Activated CD8-positive, alpha-beta T cell treated with anti-CD3 and anti-CD28 coated beads for 36 hours (primary cell): ENCODE results near the gene SMIM3. TPM values are rescaled to one million over a fixed set of nuclear protein-coding genes. Genes with fewer than 3 reads are reported as not detected.

Experiments
- ATAC-seq: fragments of 200-7000 bp; cut with Tn5 transposase; one replicate; pipeline ENCODE4 v1.10.0; 2021; ENCODE audit warnings: mild to moderate bottlenecking, moderate library complexity
- CTCF ChIA-PET: fragments of 350-600 bp; sonication (Branson Sonifier 250); formaldehyde crosslinking; loops from one replicate; lab custom pipeline; 2021; ENCODE audit warnings: antibody characterized with exemption; lab: Charles Lee
- POLR2A ChIA-PET: fragments of 350-600 bp; sonication (Branson Sonifier 250); formaldehyde crosslinking; loops from one replicate; lab custom pipeline; 2021; ENCODE audit warnings: antibody characterized with exemption; lab: Charles Lee
- DNase-seq: peaks from one replicate; pipeline ENCODE4 v3.0.0-alpha.2; 2020
- H3K27ac Mint-ChIP-seq: one replicate; pipeline ENCODE4 v1.8.0; 2021; ENCODE audit warnings: mild to moderate bottlenecking, mixed read lengths
- H3K27me3 Mint-ChIP-seq: one replicate; pipeline ENCODE4 v1.8.0; 2021; ENCODE audit warnings: mixed read lengths
- H3K36me3 Mint-ChIP-seq: one replicate; pipeline ENCODE4 v1.8.0; 2021; ENCODE audit warnings: low read depth, mixed read lengths
- H3K4me1 Mint-ChIP-seq: one replicate; pipeline ENCODE4 v1.8.0; 2021; ENCODE audit warnings: low read depth, mixed read lengths
- H3K4me3 Mint-ChIP-seq: one replicate; pipeline ENCODE4 v1.8.0; 2021; ENCODE audit warnings: mild to moderate bottlenecking, moderate library complexity, mixed read lengths
- H3K9me3 Mint-ChIP-seq: one replicate; pipeline ENCODE4 v1.8.0; 2021; ENCODE audit warnings: mixed read lengths
- intact Hi-C: fragments of 100-400 bp; cut with micrococcal nuclease; formaldehyde crosslinking; loops from one replicate; pipeline ENCODE4 v1.10.0; 2022
- total RNA-seq, 2 experiments: library from RNA; stranded (reverse); gene quantifications; one replicate each; pipeline ENCODE4 v1.2.3, GENCODE V29; 2021
- TF ChIP-seq, protein P1 (sequence below): fragments of 200-600 bp; IDR thresholded peaks from one replicate; pipeline ENCODE4 v1.8.0; 2022; ENCODE audit warnings: antibody characterized with exemption, mild to moderate bottlenecking

Gene SMIM3
- total RNA-seq, 2 experiments from 2014 or later = 8.6 to 8.8 TPM

DNA sequence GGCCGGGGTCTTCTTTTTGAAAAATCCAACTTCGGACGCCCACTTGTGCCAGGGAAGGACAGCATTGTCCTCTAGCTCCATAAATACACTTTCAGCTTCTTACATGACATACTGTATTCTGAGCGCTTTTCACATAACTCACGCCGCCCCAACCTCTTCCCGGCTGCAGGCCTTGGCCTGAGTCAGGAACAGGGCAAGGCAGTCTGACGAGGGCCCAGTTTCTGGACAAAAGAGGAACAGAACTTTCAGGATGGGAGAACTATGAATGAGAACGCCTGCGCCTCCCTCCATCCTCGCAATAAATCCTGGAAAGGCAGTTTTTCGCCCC, 20.4 kb upstream of the SMIM3 start:
- Mint-ChIP-seq H3K9me3 (no peaks in the 10 kb centered on the region), H3K27me3 (peaks cover 3% of the 10 kb centered on the region), H3K27ac (no peak overlapping the region), H3K4me1 (peaks cover 38% of the 10 kb centered on the region), H3K4me3 (no peak overlapping the region), H3K36me3 (peaks cover 34% of the 10 kb centered on the region)
- intact Hi-C loops = loop anchor here (10.0 kb wide), 1 partner anchor 753 kb away; the partner anchor contains the start of genes HMGXB3 and TIGD6
- DNase-seq = peak; percentile 20
- CTCF ChIA-PET = interaction anchor here (0.9 to 5.1 kb wide), 6 partner anchors 21 to 102 kb away, joined by 3 to 29 read pairs (median 4); partner anchors contain the start of genes IRGM, RBM22 and SMIM3
- POLR2A ChIA-PET = interaction anchor here (1.0 to 2.6 kb wide), 7 partner anchors 20 to 88 kb away, joined by 3 to 9 read pairs (median 3); partner anchors contain the start of genes IRGM and SMIM3
- TF ChIP-seq, protein P1, sequence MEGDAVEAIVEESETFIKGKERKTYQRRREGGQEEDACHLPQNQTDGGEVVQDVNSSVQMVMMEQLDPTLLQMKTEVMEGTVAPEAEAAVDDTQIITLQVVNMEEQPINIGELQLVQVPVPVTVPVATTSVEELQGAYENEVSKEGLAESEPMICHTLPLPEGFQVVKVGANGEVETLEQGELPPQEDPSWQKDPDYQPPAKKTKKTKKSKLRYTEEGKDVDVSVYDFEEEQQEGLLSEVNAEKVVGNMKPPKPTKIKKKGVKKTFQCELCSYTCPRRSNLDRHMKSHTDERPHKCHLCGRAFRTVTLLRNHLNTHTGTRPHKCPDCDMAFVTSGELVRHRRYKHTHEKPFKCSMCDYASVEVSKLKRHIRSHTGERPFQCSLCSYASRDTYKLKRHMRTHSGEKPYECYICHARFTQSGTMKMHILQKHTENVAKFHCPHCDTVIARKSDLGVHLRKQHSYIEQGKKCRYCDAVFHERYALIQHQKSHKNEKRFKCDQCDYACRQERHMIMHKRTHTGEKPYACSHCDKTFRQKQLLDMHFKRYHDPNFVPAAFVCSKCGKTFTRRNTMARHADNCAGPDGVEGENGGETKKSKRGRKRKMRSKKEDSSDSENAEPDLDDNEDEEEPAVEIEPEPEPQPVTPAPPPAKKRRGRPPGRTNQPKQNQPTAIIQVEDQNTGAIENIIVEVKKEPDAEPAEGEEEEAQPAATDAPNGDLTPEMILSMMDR = no peak
- ATAC-seq = peak; percentile 7

DNA sequence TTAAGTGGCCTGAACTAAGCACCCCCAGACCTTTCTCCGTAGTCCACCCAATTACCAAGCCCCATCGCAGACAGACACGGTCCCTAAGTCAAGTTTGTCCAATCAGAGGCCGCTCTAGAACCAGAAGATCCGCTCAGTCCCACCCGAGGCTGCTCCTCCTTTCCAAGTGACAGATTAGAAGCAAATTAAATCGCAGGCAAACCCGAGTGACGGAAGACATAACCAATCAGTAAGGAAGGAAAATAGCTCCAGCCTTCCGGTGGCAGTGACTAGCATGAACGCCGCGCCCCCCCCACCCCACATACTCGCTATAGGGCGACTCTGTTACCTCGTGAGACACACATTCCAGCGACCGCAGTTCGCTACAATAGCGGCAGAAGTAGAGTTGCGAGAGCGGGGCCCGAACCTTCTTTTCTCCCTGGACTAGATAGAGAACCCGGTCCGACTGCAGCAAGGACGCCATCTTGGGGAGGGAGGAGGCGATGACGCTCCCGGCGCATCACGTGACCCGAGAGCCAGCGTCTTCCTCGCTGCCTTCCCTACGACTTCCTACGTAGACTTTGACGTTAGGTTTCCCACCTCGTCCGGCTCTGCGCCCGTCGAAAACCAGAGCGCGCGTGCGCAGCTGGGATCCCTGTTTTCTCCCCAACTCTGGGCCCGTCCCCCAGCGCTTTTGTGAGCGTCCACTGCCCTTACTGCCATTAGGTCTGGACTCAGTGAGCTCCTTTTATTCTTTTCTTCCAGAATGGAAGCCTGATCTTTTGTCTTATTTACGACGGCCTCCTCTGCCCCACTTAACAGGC, 19.8 kb upstream of the SMIM3 start, which contains the start of gene DCTN4:
DCTN4 (minus strand) TSS at position 487 of the 803 bp plus-strand sequence; CDS start at position 463, 24 bp downstream.
- H3K36me3 Mint-ChIP-seq = peaks cover 28% of the 10 kb centered on the region
- H3K27ac Mint-ChIP-seq = no peak within 1 kb of the TSS
- intact Hi-C loops = loop anchor here (10.0 kb wide), 1 partner anchor 754 kb away; the partner anchor contains the start of genes HMGXB3 and TIGD6
- ChIA-PET CTCF (interaction anchor here (0.7 to 5.1 kb wide), 7 partner anchors 20 to 103 kb away, joined by 3 to 29 read pairs (median 4); partner anchors contain the start of genes IRGM, RBM22 and SMIM3), POLR2A (interaction anchor here (0.6 to 2.6 kb wide), 10 partner anchors 20 to 351 kb away, joined by 3 to 9 read pairs (median 3); partner anchors contain the start of genes IRGM, RBM22 and SMIM3)
- peaks cover 3% of the 10 kb centered on the region for H3K27me3 Mint-ChIP-seq
- no peak within 1 kb of the TSS for H3K4me3 Mint-ChIP-seq
- peak; percentile 96 for DNase-seq
- H3K9me3 Mint-ChIP-seq = no peaks in the 10 kb centered on the region
- H3K4me1 Mint-ChIP-seq = peaks cover 35% of the 10 kb centered on the region
- TF ChIP-seq, protein P1 = no peak
- peak; percentile 96 for ATAC-seq

DNA sequence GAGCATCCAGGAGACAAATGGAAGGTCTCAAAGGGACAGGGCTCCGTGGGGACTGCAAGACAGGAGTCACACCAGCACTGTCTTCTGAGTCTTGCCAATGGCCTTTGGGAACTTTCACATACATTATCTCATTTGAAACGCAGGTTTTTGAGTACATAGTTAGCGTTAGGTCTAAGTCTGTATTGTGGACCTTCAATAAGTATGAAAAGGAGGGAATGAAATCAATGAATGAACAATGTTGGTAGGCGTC, 19.3 kb upstream of the SMIM3 start:
- Mint-ChIP-seq H3K4me1 (peaks cover 30% of the 10 kb centered on the region), H3K27ac (no peak overlapping the region), H3K36me3 (peaks cover 24% of the 10 kb centered on the region), H3K27me3 (peaks cover 3% of the 10 kb centered on the region), H3K4me3 (no peak overlapping the region), H3K9me3 (no peaks in the 10 kb centered on the region)
- DNase-seq = no peak
- ChIA-PET POLR2A (interaction anchor here (0.6 to 2.6 kb wide), 5 partner anchors 19 to 352 kb away, joined by 3 to 7 read pairs (median 3); partner anchors contain the start of gene SMIM3), CTCF (interaction anchor here (1.6 to 5.1 kb wide), 4 partner anchors 20 to 103 kb away, joined by 4 to 29 read pairs (median 7); partner anchors contain the start of genes IRGM, RBM22 and SMIM3)
- TF ChIP-seq, protein P1 = no peak
- no peak for ATAC-seq
- intact Hi-C loops = loop anchor here (10.0 kb wide), 1 partner anchor 754 kb away; the partner anchor contains the start of genes HMGXB3 and TIGD6

DNA sequence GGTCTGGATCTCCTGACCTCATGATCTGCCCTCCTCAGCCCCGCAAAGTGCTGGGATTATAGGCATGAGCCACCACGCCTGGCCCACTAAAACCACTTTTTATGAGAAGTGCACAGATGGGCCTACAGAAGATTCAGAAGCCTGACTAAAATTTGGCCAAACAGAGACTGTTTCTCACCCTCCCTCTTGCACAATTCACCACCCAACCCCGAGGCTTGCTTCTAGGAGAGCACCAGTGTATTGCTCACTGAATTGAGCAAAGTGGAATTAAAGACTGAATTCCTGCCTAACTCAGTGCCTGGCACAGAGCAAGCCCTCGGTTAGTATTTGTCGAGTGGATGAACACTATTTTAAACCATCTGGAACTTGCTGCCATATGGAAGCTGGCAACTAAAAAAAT, 16.3 kb upstream of the SMIM3 start:
- no peak overlapping the region for H3K4me3 Mint-ChIP-seq
- ATAC-seq = no peak
- H3K27me3 Mint-ChIP-seq = peaks cover 3% of the 10 kb centered on the region
- TF ChIP-seq, protein P1 = no peak
- ChIA-PET POLR2A (interaction anchor here (1.8 kb wide), 1 partner anchor 17 kb away, joined by 6 read pairs; the partner anchor contains the start of gene SMIM3), CTCF (interaction anchor here (1.2 kb wide), 1 partner anchor 38 kb away, joined by 3 read pairs; no protein-coding TSS in a partner anchor)
- no peak overlapping the region for H3K27ac Mint-ChIP-seq
- intact Hi-C loops = no loop called here
- DNase-seq = no peak
- H3K4me1 Mint-ChIP-seq = peaks cover 11% of the 10 kb centered on the region
- peaks cover 2% of the 10 kb centered on the region for H3K36me3 Mint-ChIP-seq
- H3K9me3 Mint-ChIP-seq = no peaks in the 10 kb centered on the region
